CD8-positive, alpha-beta memory T cell (primary cell): Measurements from ENCODE around the gene IGF2. TPM values are rescaled to one million over a fixed set of nuclear protein-coding genes. Genes with fewer than 3 reads are reported as not detected.

Experiments used
- CTCF ChIA-PET: fragments of 350-600 bp; sonication (Branson Sonifier 250); formaldehyde crosslinking; loops from one replicate; lab custom pipeline; 2021; ENCODE audit warnings: antibody characterized with exemption; lab: Charles Lee
- POLR2A ChIA-PET: fragments of 350-600 bp; sonication (Branson Sonifier 250); formaldehyde crosslinking; loops from one replicate; lab custom pipeline; 2021; ENCODE audit warnings: antibody characterized with exemption; lab: Charles Lee
- DNase-seq, 5 donors: peaks; one replicate each; pipeline versions ENCODE4 v3.0.0 to v3.0.0-alpha.2; 2020 to 2022; ENCODE audit warnings: mixed read lengths in 1 of 5
- H3K27ac ChIP-seq: one replicate; pipeline ENCODE4 v1.7.0; 2013; ENCODE audit warnings: low read depth, mild to moderate bottlenecking, low read length, moderate library complexity
- H3K27me3 ChIP-seq: 2 replicates; pipeline ENCODE4 v1.7.0; 2013; ENCODE audit warnings: low read length, mild to moderate bottlenecking; ENCODE audit not compliant: insufficient read depth, poor library complexity, severe bottlenecking
- H3K36me3 ChIP-seq: 2 replicates; pipeline ENCODE4 v1.7.0; 2013; ENCODE audit warnings: mild to moderate bottlenecking, low read length, moderate library complexity; ENCODE audit not compliant: insufficient read depth
- H3K4me1 ChIP-seq: 2 replicates; pipeline ENCODE4 v1.7.0; 2013; ENCODE audit warnings: mild to moderate bottlenecking, low read length, moderate library complexity; ENCODE audit not compliant: insufficient read depth
- H3K4me3 ChIP-seq: 2 replicates; pipeline ENCODE4 v1.7.0; 2013; ENCODE audit warnings: mild to moderate bottlenecking, low read length
- H3K9me3 ChIP-seq: 2 replicates; pipeline ENCODE4 v1.7.0; 2013; ENCODE audit warnings: mild to moderate bottlenecking, low read length
- H3K27ac Mint-ChIP-seq, 8 donors: one replicate each; pipeline ENCODE4 v1.8.0; 2020 to 2021; ENCODE audit warnings: mixed read lengths in 8 of 8, mild to moderate bottlenecking in 6 of 8, inconsistent platforms in 3 of 8, moderate library complexity in 3 of 8
- H3K27me3 Mint-ChIP-seq, 2 donors: one replicate each; pipeline ENCODE4 v1.8.0; 2020 to 2021; ENCODE audit warnings: mixed read lengths in 2 of 2, mild to moderate bottlenecking in 1 of 2, moderate library complexity in 1 of 2
- H3K36me3 Mint-ChIP-seq, 3 donors: one replicate each; pipeline ENCODE4 v1.8.0; 2020 to 2021; ENCODE audit warnings: mixed read lengths in 3 of 3, inconsistent platforms in 1 of 3, mild to moderate bottlenecking in 1 of 3
- H3K4me1 Mint-ChIP-seq, 3 donors: one replicate each; pipeline ENCODE4 v1.8.0; 2020 to 2021; ENCODE audit warnings: mixed read lengths in 3 of 3, inconsistent platforms in 1 of 3, mild to moderate bottlenecking in 1 of 3
- H3K4me3 Mint-ChIP-seq, 7 donors: one replicate each; pipeline ENCODE4 v1.8.0; 2020 to 2021; ENCODE audit warnings: mixed read lengths in 7 of 7, mild to moderate bottlenecking in 6 of 7, moderate library complexity in 4 of 7, inconsistent platforms in 2 of 7
- H3K9me3 Mint-ChIP-seq, 5 donors: one replicate each; pipeline ENCODE4 v1.8.0; 2020 to 2022; ENCODE audit warnings: mixed read lengths in 5 of 5, mild to moderate bottlenecking in 3 of 5, moderate library complexity in 2 of 5, inconsistent platforms in 1 of 5
- polyA plus RNA-seq: library from polyadenylated mRNA; unstranded; fragments of 300-500 nt; fragmentation: Illumina TruSeq; gene quantifications from one replicate; pipeline ENCODE4 v1.2.3, GENCODE V29; 2021
- total RNA-seq, 2 experiments: library from RNA; stranded (reverse); gene quantifications; one replicate each; pipeline ENCODE4 v1.2.3, GENCODE V29; 2021

Gene IGF2
- total and polyA plus RNA-seq, 3 experiments from 2014 or later = 3.3 to 3.5 TPM; not detected in 1

DNA sequence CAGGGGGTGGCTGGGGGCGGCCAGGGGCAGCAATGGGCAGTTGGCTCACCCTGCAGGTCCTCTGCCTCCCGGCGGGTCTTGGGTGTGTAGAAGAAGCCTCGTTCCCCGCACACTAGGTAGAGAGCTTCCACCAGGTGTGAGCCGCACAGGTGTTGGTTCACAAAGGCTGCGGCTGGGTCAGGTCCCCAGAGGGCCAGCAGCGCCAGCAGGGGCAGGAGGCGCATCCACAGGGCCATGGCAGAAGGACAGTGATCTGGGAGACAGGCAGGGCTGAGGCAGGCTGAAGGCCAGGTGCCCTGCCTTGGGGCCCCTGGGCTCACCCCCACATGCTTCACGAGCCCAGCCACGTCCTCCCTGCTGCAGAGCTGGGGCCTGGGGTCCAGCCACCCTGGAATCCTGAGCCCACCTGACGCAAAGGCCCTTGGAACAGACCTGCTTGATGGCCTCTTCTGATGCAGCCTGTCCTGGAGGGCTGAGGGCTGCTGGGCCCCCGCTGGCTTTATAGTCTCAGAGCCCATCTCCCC, 21.6 kb upstream of the IGF2 start, which contains the start of gene INS:
Gene INS, minus strand, starts transcription at position 474 of the 524 bp plus-strand sequence. Its CDS starts 238 bp downstream, at position 236.
- no peak within 1 kb of the TSS for H3K27ac Mint-ChIP-seq
- POLR2A ChIA-PET = no interaction called here

DNA sequence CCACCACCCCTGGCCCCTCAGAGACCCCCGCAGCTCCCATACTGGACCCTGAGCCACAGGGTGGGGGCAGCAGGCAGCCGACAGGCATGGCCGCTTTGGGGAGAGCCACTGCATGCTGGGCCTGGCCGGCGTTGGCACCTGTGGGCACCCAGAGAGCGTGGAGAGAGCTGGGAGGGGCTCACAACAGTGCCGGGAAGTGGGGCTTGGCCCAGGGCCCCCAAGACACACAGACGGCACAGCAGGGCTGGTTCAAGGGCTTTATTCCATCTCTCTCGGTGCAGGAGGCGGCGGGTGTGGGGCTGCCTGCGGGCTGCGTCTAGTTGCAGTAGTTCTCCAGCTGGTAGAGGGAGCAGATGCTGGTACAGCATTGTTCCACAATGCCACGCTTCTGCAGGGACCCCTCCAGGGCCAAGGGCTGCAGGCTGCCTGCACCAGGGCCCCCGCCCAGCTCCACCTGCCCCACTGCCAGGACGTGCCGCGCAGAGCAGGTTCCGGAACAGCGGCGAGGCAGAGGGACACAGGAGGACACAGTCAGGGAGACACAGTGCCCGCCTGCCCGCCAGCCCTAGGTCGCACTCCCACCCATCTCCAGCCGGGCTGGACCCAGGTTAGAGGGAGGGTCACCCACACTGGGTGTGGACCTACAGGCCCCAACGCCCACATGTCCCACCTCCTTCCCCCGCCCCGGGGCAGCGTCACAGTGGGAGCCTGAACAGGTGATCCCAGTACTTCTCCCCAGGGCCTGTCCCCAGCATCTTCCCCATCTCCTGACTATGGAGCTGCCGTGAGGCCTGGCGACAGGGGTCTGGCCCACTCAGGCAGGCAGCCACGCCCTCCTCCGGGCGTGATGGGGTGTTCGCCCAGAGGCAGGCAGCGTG, 20.6 kb upstream of the IGF2 start:
- H3K4me3 ChIP-seq = no peak overlapping the region
- no peaks in the 10 kb centered on the region for H3K27me3 ChIP-seq
- POLR2A ChIA-PET = no interaction called here
- peaks cover 2 to 6% of the 10 kb centered on the region in 2 donors for H3K27me3 Mint-ChIP-seq
- no peaks in the 10 kb centered on the region for H3K4me1 Mint-ChIP-seq
- DNase-seq = no peak
- H3K9me3 ChIP-seq = no peaks in the 10 kb centered on the region
- H3K36me3 ChIP-seq = no peaks in the 10 kb centered on the region
- H3K9me3 Mint-ChIP-seq = no peaks in the 10 kb centered on the region
- no peak overlapping the region for H3K27ac ChIP-seq
- no peak overlapping the region for H3K27ac Mint-ChIP-seq
- CTCF ChIA-PET = interaction anchor here (0.9 kb wide), 1 partner anchor 261 kb away, joined by 3 read pairs; no protein-coding TSS in a partner anchor
- no peaks in the 10 kb centered on the region for H3K36me3 Mint-ChIP-seq
- no peaks in the 10 kb centered on the region for H3K4me1 ChIP-seq
- no peak overlapping the region for H3K4me3 Mint-ChIP-seq

More for the DNA sequence above, 21.6 kb upstream of the IGF2 start, which contains the start of gene INS:
- DNase-seq = no peak
- CTCF ChIA-PET = interaction anchor here (0.9 kb wide), 1 partner anchor 260 kb away, joined by 3 read pairs; no protein-coding TSS in a partner anchor
- Mint-ChIP-seq H3K9me3 (no peaks in the 10 kb centered on the region), H3K36me3 (no peaks in the 10 kb centered on the region), H3K4me1 (no peaks in the 10 kb centered on the region), H3K27me3 (peaks cover 2 to 6% of the 10 kb centered on the region in 2 donors), H3K4me3 (no peak within 1 kb of the TSS)
- H3K27ac ChIP-seq = no peak within 1 kb of the TSS
- H3K4me3 ChIP-seq = no peak within 1 kb of the TSS
- H3K36me3 ChIP-seq = no peaks in the 10 kb centered on the region
- no peaks in the 10 kb centered on the region for H3K9me3 ChIP-seq
- H3K4me1 ChIP-seq = no peaks in the 10 kb centered on the region
- no peaks in the 10 kb centered on the region for H3K27me3 ChIP-seq

- DNase-seq = no peak
- Mint-ChIP-seq H3K36me3 (no peaks in the 10 kb centered on the region), H3K27ac (no peak overlapping the region), H3K27me3 (peaks cover 3 to 4% of the 10 kb centered on the region in 2 donors), H3K4me1 (no peaks in the 10 kb centered on the region), H3K9me3 (no peaks in the 10 kb centered on the region), H3K4me3 (no peak overlapping the region)
- Histone ChIP-seq H3K36me3 (no peaks in the 10 kb centered on the region), H3K4me3 (no peak overlapping the region), H3K9me3 (no peaks in the 10 kb centered on the region), H3K27ac (no peak overlapping the region), H3K27me3 (no peaks in the 10 kb centered on the region), H3K4me1 (no peaks in the 10 kb centered on the region)
- ChIA-PET CTCF (no interaction called here), POLR2A (no interaction called here)
Observed at GRCh38 chr11:2158966-2159365, 19.8 kb upstream of the IGF2 start.

DNA sequence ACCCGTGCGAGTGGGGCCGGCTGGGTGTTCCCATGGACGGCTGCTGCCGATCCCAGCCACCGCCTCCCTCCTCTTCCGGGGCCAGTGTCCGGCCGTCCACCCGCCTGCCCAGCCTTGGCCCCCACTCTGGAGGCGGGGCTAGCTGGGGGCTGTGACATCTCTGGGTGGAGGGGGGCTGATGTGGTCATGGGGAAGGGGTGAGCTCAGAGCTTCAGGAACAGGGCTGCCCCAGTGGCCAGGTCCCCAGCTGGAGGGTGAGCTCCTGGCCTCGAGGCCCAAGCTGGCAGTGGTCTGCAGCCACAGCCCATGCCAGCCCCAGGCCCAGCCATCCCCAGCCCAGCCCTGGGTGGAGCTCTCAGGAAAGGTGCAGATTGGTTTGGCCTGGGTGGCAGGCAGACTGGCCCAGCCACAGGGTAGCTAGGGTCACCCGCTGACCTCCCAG, 19.1 kb upstream of the IGF2 start:
- Mint-ChIP-seq H3K9me3 (no peaks in the 10 kb centered on the region), H3K4me1 (no peaks in the 10 kb centered on the region), H3K27ac (no peak overlapping the region), H3K36me3 (no peaks in the 10 kb centered on the region), H3K4me3 (no peak overlapping the region), H3K27me3 (peaks cover 0 to 7% of the 10 kb centered on the region in 2 donors)
- no peak for DNase-seq
- POLR2A ChIA-PET = no interaction called here
- no peaks in the 10 kb centered on the region for H3K36me3 ChIP-seq
- no peak overlapping the region for H3K4me3 ChIP-seq
- no peaks in the 10 kb centered on the region for H3K9me3 ChIP-seq
- no peaks in the 10 kb centered on the region for H3K27me3 ChIP-seq
- H3K4me1 ChIP-seq = no peaks in the 10 kb centered on the region
- H3K27ac ChIP-seq = no peak overlapping the region
- CTCF ChIA-PET = no interaction called here

DNA sequence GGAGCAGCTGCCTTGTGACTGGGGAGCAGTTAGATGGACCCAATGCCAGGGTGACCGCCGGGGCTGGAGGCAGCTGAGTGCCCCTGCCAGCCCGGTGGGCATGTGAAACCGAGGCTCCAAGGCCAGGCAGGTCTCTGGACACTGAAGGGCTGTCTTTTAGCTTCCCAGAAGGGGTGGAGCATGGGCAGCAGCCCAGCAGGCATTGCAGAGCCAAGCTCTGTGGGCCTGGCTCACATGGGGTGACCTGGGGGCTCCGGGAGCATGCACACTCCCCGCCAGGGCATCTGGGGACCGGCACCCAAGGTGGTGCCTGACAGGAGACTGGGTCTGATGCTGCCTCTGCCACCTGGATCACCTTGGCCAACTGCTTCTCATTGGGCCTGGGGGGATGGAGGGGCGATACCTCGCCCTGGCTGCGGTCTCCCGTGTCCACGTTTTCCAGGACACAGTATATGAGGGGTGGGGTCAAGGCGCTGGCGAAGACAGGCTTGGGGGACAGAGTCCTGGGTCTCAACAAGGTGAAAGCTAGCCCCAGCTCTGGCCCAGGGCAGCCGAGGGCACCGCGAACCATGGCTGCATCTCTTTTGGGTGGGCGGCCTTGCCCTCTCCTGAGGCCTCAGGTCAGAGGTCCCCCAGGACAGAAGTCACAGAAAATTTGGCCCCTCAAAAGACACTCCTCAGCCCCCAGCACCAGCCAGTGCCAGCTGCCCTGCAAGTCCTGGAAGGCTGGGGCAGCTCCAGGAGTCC, 18.3 kb upstream of the IGF2 start:
- ChIA-PET POLR2A (no interaction called here), CTCF (interaction anchor here (1.4 to 9.0 kb wide), 2 partner anchors 119 to 465 kb away, joined by 4 to 85 read pairs; no protein-coding TSS in a partner anchor)

GRCh38 chr11:2156416-2157182, 17.4 kb upstream of the IGF2 start:
- Mint-ChIP-seq H3K9me3 (no peaks in the 10 kb centered on the region), H3K27me3 (peaks cover 0 to 7% of the 10 kb centered on the region in 2 donors), H3K4me3 (no peak overlapping the region), H3K4me1 (peaks cover 5% of the 10 kb centered on the region in 3 donors), H3K27ac (no peak overlapping the region), H3K36me3 (no peaks in the 10 kb centered on the region)
- no peaks in the 10 kb centered on the region for H3K9me3 ChIP-seq
- H3K27me3 ChIP-seq = no peaks in the 10 kb centered on the region
- peaks cover 3% of the 10 kb centered on the region for H3K4me1 ChIP-seq
- ChIA-PET CTCF (interaction anchor here (0.9 to 9.0 kb wide), 5 partner anchors 118 to 504 kb away, joined by 3 to 85 read pairs (median 4); no protein-coding TSS in a partner anchor), POLR2A (no interaction called here)
- no peaks in the 10 kb centered on the region for H3K36me3 ChIP-seq
- no peak overlapping the region for H3K4me3 ChIP-seq
- peak in 3 of 5 donors; percentile 25 to 43 (median 38) for DNase-seq
- no peak overlapping the region for H3K27ac ChIP-seq

More for the DNA sequence above, 18.3 kb upstream of the IGF2 start:
- no peaks in the 10 kb centered on the region for H3K36me3 ChIP-seq
- H3K4me1 ChIP-seq = no peaks in the 10 kb centered on the region
- no peaks in the 10 kb centered on the region for H3K27me3 ChIP-seq
- H3K9me3 Mint-ChIP-seq = no peaks in the 10 kb centered on the region
- no peaks in the 10 kb centered on the region for H3K36me3 Mint-ChIP-seq
- H3K27ac ChIP-seq = no peak overlapping the region
- H3K27ac Mint-ChIP-seq = no peak overlapping the region
- no peaks in the 10 kb centered on the region for H3K9me3 ChIP-seq
- H3K4me1 Mint-ChIP-seq = no peaks in the 10 kb centered on the region
- no peak overlapping the region for H3K4me3 Mint-ChIP-seq
- DNase-seq = no peak
- no peak overlapping the region for H3K4me3 ChIP-seq
- H3K27me3 Mint-ChIP-seq = peaks cover 0 to 7% of the 10 kb centered on the region in 2 donors

- H3K27ac Mint-ChIP-seq = no peak overlapping the region
- H3K36me3 Mint-ChIP-seq = no peaks in the 10 kb centered on the region
- Histone ChIP-seq H3K4me1 (peaks cover 6% of the 10 kb centered on the region), H3K27me3 (peaks cover 8% of the 10 kb centered on the region), H3K9me3 (no peaks in the 10 kb centered on the region), H3K4me3 (no peak overlapping the region), H3K27ac (no peak overlapping the region), H3K36me3 (no peaks in the 10 kb centered on the region)
- no peaks in the 10 kb centered on the region for H3K9me3 Mint-ChIP-seq
- ChIA-PET POLR2A (no interaction called here), CTCF (interaction anchor here (1.0 to 9.0 kb wide), 6 partner anchors 117 to 503 kb away, joined by 3 to 85 read pairs (median 4); no protein-coding TSS in a partner anchor)
- no peak for DNase-seq
- H3K4me1 Mint-ChIP-seq = peaks cover 7 to 8% (median 7%) of the 10 kb centered on the region in 3 donors
- H3K27me3 Mint-ChIP-seq = peaks cover 9 to 13% of the 10 kb centered on the region in 2 donors
- no peak overlapping the region for H3K4me3 Mint-ChIP-seq
Observed at GRCh38 chr11:2155511-2155910, 16.3 kb upstream of the IGF2 start.
